ENCODE data around the gene FRS3.

Gene FRS3

DNA sequence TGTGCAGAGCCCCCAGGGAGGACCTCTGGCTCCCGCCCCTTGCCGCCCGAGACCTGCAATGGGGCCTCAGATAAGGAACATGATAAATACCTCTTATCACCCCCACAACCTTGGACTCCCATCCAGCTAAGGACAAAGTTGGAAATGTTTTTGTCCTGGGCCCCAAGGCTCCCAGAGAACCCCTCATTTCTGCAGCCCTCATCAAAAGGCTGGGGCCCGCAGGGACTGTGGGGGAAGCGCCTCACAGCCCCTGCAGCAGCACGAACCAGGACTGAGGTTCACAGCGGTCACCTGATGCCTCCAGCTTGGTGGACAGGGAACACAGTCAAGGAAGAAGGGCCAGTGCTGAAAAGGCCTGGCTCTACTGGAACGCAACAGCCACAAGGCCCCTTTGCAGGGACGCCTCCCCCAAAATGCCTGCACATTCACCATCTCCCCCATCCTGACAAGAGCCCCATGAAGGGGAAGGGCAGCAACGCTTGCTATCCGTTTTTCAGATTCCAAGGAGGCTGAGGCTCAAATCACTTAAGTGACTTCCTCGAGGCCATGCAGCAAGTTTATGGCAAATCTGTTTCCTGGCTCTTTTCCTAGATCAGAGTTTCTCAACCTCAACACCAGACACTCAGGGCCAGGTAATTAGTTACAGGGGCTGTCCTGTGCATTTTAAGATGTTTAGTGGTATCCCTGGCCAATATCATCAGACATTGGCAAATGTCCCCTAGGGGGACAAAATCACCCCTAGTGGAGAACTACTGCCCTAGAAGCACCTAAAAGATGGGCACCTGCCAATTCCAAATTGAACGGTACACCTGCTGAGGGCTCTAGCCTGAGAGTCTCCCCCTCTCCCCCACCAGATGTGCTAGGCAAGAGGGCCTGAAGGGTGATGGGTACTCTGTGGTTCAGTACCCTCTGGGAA, 54.9 kb downstream of the FRS3 start:
- no peak for DNase-seq

DNA sequence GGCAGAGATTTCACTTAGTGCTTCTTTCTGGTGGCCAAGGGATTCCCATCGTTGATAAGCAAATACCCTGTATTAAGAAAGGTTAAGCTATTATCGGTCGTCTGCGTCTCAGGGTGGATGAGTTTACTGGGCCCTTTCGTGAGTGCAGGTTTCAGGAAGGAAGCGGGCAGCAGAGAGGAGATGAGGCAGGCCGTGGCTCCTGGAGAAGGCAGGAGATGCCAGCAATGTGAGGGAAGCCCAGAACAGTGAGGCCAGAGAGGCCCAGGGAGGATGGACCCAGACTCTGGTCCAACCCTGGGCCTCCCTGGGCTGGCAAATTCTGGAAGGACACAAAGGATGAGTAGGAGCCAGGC, 55.5 kb downstream of the FRS3 start:
- DNase-seq, result no peak

DNA sequence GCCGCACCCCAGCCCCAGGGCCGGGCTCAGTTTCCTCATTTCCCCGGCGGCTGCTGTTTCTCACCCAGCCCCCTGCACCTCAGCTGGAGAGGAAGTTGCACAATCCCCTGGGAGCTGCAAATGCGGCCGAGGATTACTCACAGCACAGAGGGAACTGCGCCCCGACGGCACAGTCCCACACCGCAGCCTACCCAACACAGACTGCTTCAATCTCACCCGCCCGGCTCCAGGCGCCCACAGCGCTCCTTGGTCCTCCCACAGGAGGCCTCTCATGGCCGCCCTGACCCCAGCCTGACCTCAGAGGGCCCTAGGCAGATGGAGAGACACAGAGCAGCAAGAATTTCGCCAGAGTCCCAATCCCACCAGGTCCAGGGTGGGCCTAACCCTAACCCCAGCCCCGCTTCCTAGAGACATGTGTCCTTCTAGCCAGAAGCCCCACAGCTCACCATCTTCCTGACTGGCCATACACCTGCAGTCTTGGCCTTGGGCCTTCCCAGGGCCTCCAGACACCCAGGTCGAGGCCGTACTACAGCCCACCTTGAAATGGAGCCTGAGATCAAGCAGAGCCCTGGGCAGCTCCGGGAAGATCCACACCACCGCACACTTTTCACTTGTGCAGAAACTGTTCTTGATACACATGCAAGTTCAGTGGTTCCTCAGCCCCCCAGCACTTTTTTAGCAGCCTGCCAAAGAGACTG, 56.0 kb downstream of the FRS3 start:
- peak; percentile 85 for DNase-seq

DNA sequence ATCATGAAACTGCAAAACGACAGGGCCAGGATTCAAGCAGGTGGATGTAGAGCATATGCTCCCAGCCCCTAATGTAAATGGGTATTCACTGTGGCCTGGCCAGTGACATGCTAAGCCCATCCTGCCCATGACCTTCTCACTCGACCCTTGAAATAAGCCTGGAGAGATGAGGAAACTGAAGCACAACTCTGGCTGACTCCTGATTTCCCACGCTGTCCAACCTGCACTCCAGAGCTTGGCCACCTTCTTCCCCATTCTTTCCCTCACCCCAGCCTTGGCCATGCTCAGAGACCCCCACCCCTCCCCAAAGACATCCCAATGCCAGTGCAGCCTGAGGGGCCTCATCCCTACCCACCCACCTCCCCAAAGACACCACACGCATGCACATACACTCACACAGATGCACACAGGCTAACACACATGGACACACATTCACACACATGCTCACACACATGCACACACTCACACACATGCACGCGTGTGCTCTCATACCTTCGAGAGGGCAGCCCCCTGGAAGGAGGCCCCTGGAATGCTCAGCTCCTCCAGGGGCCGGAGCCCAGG, 56.7 kb downstream of the FRS3 start:
- no peak for DNase-seq

DNA sequence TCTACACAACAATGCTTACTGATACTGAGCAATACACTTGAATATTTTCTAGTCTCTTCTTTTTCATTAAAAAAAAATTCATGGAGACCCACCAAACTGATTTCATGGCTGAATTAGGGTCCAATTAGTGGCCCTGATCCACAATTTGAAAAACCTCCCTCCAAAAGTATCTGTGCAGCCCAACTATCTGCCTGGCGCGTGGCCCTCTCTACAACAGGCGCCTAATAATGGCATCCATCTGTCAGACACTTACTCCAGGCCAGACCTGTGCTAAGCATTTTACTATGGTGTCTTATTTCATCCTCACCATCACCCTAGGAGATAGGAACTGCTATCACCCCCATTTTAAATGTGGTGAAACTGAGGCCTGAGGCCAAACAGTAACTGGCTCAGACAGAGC, 58.3 kb downstream of the FRS3 start:
- no peak for DNase-seq

- DNase-seq, result no peak
Measured at GRCh38 chr6:41720783-41721182, 58.9 kb downstream of the FRS3 start.

- no peak for DNase-seq
Measured at GRCh38 chr6:41720262-41720620, 59.5 kb downstream of the FRS3 start.

Measured in NCI-H1436 (cell line).